ENCODE results near the gene DIAPH3.

The DIAPH3 gene

DNA sequence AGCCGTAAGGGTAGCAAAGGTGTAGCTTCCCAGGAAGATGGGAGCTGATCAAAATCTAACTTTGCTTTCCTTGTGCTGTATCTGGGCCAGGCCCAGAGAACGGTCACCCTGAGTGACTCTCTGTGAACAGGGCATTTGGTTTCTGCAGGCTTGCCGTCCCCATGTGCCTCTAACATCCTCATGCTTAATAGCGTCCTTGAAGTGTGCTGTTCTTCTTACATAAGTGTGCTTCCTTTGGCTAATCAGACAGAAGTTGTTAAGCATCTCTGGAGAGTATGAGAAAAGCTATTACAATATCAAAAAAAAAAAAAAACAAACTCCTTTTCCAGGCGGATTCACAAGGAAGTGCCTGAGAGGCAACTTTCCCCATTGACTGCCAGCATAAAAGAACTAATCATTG, 503.7 kb downstream of the DIAPH3 start:
- no peak for DNase-seq

DNA sequence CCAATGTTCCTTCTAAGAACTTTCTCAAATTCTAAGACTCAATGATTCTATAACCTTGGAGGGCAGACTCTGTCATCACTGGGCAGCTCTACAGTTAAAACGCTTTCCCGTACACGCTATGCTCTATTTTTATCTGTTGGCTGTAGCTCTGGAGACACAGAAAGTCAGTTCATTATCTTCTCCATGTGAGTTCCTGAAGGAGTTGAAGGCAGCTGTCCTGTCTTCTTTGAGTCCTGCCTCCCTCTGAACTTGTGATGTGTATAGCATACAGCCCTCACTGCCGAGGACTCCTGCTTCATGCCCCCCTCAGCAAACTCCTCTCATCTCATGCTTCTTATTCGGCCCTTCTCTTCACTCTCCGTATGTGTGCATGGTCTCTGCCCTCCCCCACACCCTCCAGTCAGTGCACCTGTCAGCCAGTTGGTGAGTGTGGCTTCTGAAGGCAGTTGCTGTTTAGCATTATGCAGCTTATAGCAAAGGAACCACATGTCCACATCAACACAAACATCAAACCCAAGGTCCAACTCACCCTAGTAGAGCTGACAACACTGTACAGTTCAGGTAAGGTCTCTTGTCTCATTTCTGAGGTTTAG, 504.9 kb downstream of the DIAPH3 start:
- no peak for DNase-seq

DNA sequence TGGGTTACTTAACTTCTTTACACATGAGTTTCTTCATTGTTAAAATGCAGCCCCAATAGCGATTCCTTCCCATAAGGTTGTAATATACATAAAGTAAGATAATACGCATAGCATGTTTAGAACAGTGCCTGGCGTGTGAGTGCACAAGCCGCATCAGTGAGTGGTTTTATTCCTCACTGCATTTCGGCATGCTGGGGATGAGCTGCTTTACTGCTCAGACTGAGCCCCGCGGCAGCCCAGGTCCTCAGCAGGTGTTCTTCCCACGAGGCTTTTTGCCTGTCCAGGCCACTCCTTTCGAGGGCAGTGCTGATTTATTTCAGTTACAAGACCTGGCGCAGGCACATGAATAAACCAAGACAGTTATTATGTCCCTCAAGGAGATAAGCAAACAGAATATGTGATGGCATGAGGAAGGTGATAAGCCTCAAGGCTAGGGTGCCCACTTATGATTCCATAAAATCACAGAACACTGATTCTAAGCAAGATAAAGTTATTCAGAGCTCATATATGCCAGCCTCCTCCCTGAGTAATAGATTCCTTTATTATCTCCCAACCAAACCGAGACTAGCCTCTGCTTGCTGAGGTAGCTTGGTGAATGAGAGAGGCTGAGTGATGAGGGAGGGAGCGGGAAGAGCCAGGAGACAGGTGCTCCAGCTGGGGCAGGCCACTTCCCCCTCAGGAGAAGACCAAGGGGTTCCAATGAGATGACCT, 505.5 kb downstream of the DIAPH3 start:
- DNase-seq, result no peak

DNA sequence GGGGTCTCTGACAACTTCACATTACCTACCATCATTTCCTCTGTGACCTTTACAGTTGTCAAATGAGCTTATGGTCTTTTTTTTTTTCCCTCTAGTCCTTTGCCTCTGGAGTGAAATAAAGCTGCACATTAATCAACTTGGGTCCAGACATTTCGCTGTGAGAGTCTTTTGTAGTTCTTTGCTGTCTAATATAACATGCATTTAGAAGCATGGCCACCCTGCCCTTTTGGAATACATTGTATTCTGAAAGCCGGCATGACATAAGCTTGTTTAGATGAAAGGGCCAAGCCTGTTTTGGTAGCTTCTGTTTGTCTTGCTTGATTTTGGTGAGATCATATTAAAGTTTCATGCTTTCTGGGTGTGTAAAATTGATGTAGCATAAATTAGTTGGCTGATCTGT, 509.8 kb downstream of the DIAPH3 start:
- no peak for DNase-seq

DNA sequence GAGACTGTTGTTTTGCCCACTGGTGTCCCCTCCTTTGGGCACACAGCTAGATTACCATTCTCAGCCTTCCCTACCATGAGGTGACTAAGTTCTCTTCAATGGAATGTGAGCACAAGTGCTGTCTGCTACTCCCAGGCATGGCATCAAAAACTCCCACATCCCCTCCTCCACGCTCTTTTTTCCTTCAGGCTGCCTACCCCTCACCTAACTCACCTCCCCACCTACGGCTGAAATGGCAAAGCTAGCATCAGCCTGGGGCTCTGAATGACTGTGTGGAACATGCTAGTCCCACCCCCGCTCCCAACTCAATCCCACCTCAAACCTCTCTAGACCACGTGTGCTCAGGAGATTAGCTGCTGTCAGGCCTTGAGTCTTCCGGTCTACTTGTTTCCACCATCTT, 512.2 kb downstream of the DIAPH3 start:
- peak; percentile 58 for DNase-seq

DNA sequence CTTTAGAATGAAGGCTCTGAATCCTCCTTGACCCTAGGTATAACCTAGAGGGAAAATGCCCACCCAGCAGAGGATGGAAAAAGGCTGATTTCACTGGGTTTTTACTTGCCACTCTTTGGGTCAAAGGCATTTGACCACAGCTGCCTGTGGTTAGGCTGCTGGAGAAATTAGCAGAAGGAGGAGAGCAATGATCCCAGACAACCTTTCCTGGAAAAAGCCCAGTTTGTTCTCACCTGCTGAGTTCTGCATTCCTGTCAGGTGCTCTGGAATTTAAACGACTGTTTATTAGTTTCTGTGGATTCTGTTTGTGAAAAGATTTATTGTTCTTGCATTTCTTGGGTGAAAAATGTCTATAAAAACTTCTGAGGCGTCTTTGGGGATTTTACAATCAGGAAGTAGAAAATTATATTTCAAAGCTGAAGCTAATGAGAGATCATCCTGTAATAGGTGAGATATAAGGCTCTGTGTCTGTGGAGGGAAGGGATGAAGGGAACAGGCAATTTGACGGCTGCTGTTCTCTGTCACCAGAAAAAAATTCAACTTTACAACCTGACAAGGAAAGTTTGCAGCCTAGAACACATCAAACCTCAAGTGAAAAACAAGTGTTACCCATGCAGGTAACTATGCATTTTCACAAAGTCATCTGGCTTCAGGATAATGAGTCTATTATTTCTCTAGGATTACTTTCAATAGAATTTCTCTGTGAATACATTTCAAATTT, 519.7 kb downstream of the DIAPH3 start:
- peak; percentile 89 for DNase-seq

DNA sequence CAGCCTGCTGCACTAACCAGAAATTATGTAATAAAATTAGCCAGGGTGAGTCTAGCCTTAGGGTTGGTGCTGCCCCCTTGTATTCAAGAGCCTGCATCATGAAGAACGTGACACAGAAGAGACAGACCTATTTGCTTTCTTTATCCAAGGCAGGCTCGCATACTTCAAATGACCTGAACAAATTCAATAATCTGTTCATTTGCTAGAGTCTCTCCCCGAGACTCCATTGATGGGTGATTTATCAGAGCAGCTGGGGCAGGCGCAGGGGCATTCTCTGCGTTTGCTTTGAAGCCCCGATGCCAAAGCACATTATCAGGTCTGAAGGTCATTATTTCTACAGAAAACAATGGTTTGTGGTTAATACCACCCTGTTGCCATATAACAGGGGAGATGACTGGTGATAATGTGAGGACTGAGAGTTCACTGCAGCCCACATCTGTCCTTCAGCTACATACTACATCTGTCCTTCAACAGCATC, 520.3 kb downstream of the DIAPH3 start:
- DNase-seq, result no peak

DNA sequence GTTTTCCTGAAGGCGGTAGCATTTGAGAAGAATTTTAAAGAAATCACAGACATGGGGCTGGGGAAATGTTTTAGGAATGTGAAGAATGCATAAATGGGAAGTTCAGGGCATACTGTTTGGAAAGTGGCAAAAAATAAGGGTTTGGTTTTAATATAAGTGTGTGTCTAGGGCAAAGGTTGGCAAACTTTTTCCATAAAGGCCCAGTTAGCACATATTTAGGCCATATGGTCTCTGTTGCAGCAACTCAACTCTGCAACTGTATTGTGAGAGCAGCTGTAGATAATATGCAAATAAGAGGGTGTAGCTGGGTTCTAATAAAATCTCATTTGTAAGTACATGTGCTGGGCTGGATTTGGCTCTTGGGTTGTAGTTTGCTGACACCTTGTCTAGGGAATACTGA, 521.9 kb downstream of the DIAPH3 start:
- no peak for DNase-seq

DNA sequence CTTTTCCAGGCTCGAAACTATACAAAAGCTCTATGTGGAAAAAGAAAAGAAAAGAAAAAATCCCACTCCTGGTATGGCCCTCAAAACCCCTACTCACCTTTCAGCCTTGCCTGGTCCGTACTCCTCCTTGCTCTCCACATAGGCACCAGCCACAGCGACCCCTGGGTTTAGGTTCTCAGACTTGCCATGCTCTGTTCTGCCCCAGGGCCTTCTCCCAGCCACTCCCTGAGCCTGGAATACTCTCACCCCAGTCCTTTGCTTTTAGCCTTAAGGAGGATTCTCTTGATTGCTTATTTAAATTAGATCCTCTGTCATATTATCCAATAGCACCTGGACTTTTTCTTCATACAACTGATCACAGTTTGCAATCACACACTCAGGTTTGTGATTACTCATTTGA, 522.5 kb downstream of the DIAPH3 start:
- peak; percentile 81 for DNase-seq

DNA sequence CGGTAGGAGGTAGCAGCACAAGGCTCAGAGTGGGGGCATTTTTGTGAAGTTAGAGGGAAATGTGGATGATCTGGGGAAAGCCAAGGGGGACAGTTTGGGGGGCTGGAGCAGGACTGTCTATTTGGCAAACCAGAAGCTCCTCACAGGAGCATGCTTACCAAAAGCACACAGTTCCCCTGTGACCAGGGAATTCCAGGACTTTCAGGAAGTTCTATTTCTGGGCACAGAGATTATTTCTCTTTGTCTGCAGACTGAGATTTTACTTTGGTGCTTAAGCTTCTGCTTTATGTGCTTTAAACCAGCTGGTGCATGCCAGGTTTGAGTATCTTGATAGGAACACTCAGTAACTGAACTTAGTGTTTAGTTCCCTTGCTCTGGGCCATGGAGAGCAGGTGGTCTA, 525.3 kb downstream of the DIAPH3 start:
- no peak for DNase-seq

DNA sequence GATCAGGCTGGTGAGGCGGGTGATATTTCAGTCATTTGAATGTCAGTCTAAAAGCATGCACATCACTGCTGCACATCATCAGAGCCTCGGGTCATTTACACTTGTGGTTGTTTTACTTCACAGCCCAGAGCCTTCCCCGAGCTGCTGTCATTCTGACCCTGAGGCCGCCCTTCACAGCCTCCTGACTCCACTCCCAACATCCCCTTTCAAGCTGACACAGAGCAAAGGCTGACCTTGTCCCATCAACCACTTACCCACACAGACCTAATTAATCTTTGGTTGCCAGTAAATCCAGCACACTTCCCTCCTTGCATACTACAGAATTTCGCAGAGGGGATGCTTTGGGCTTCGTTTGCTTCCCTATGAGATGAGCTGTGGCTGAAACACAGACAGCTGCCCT, 528.1 kb downstream of the DIAPH3 start:
- peak; percentile 69 for DNase-seq

DNA sequence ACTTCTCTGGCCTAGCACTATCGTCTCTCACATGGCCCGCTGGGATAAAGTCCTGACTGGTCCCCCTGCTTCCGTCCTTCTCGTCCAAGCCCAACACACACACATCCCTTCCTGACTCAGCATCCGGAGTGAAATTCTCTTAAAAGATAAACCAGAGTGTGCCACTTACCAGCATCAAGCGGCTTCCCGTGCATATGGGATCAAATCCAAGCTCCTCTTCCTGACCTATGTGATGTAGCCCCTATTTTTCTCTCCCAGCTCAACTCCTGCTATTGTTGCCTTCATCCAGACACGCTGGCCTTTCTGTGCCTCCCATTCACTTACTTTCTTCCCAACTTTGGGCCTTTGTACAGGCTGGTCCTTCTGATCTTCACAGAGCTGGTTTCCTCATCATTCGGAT, 530.4 kb downstream of the DIAPH3 start:
- no peak for DNase-seq

DNA sequence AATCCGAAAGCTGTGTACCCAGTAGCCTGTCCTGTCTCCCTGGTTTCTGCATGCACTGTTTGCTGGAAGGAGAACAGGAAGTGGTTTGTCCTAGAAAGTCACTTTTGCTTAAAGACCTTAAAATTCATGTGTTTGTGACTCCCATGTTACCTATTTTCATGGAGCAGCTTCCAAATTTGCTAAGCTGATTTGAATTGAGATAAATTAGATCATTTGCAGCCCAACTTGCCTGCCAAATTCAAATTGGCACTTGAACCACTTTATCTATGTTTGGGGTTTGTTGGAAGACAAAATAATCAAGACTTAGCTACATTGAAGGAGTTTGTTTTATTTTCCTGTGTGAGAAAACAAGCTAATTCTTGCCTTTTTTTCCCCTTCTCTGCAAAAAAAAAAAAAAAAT, 532.5 kb downstream of the DIAPH3 start:
- DNase-seq, result no peak

DNA sequence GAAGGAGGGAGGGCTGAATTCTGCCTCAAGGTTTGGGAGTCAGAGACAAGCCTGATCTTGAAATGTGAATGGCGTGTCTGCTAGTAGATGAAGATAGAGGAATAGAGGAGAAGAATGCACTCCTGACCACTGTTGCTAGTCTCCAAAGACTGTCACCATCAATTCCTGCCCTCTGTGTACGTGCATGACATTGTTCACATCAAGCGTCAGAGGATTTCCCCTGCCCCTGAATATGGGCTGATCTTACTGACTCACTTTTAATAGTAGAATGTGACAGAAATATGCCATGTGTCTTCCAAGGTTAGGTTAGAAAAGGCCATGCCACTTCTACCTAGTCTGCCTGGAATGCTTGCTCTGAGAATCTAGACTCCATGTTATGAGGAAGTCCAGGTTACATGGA, 538.6 kb downstream of the DIAPH3 start:
- DNase-seq, result no peak

DNA sequence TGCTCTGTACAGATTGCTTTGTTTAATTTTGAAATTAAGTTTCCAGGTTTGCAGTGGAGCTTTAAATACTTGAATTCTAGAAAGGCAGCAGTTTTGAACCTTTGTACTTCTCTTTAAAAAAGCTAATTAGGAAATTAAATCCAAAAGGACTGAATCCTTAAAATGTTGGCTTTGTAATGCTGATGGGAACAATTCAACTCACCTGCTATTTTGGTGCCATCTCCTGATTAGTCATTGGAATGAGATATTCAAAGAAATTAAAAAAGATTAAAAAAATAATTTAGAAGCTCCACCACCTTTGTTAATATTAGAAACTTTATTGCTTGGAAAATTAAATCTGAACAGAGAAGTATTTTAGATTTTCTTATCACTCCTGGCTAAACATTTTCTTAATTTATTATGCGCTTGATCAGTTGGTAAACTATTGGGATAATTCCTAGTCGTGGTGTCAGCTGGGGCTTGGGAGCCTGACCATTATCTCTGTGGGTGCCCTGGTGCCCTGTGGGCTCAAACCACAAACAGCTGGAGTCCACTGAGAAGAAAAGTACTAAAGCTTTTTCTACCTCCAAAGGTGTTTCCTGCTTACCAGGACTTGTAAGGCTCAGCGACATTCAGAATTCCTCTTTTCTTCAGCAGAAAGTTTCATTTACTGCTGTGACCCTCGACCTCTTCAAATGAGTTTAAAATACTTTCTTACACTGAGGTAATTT, 540.4 kb downstream of the DIAPH3 start:
- DNase-seq, result no peak

DNA sequence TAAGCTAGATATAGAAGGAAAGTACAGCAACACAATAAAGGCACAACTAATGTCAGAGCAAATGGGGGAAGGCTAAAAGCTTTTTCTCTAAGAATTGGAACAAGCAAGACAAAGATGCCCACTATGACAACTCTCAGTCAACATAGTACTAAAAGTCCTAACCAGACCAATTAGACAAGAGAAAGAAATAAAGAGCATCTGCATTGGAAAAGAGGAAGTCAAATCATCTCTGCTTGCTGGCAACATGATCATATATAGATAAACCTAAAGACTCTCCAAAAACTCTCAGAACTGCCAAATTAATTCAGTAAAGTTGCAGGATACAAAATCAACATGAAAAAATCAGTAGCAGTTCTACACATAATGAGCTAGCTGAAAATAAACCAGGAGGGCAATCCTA, 542.0 kb downstream of the DIAPH3 start:
- no peak for DNase-seq
